A673 (cell line): ENCODE data around the gene KCNH3.

Experiments used
- CTCF ChIP-seq: fragments of 300-800, 200-600 bp; sonication (generic); conservative IDR thresholded peaks from 2 replicates; pipeline ENCODE4 v1.5.1; 2017; ENCODE audit warnings: low read depth, mild to moderate bottlenecking, antibody characterized with exemption, low read length, moderate library complexity, mixed read lengths
- EZH2 ChIP-seq: fragments of 200-600 bp; sonication (generic); IDR thresholded peaks from 2 replicates; pipeline ENCODE4 v1.6.1; 2017; ENCODE audit warnings: borderline replicate concordance, low read depth, mild to moderate bottlenecking, mixed read lengths, antibody characterized with exemption, low read length; ENCODE audit not compliant: poor library complexity, severe bottlenecking

- TF ChIP-seq EZH2, result no peak
- TF ChIP-seq CTCF, result no peak
These were observed 43.4 kb downstream of the KCNH3 start for GRCh38 chr12:49582201-49582600.
